NCI-H1694 treated with DMSO at 0.1 percent for 48 hours (cell line): Measurements from ENCODE around the gene ZDHHC8.

Experiments
- DNase-seq: peaks from one replicate; lab custom pipeline; 2025; lab: John Stamatoyannopoulos, UW

The ZDHHC8 gene

DNA sequence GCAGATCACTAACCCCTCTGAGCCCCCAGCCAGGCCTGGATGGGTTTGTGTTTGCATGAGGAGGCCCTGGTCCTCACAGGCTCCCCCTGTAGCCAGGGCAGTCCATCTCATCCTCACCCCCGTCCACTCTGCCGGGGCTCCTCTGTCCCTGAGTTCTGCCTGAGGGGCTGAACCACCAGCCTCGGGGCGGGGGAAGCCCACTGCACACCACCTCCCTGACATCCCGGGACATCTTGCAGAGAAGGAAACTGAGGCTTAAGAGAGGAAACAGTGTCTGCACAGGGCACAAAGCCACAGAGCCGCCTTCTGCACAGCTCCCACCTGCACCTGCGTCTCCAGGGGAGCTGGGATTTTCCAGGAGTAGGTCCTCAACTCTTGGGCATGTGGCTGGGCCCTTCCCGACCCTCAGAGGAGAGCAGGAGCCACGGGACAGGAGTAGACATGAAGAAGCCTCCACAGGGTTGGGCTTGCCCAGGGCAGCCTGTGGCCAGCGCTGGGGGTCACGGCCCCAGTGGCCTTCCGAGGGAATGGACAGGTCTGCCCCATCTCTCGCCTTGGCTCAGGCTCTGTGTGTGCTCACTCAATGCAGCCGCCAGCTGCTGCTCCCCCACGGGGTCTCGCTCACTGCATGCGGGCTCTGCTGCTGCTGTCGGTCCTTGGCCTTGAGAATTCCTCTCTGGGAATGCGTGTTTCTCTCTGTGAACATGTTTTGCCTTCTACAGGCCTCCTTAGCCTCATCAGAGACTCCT lies 64.7 kb downstream of the ZDHHC8 start:
- DNase-seq = no peak
